ENCODE results near the gene SLC38A3. TPM values are rescaled to one million over a fixed set of nuclear protein-coding genes. Genes with fewer than 3 reads are reported as not detected.
A peak's percentile ranks its signal among the peaks of the same experiment; 100 is the strongest.

Gene SLC38A3
- total and polyA plus RNA-seq, 12 donors, result 0.05 to 48.8 (median 0.28) TPM; not detected in 2

GRCh38 chr3:50246517-50246954 lies 41.5 kb downstream of the SLC38A3 start:
- no peaks in the 10 kb centered on the region for H3K27me3 ChIP-seq
- H3K36me3 ChIP-seq (replicated peaks in 1 of 2), result peaks cover 0 to 6% of the 10 kb centered on the region in 2 donors
- no peaks in the 10 kb centered on the region for H3K9me3 ChIP-seq (replicated peaks in 1 of 3)
- intact Hi-C loops (cut with DNase I), result loop anchor here (1.0 to 2.0 kb wide), 2 partner anchors 19 to 20 kb away; no protein-coding TSS in a partner anchor
- peaks cover 40 to 98% of the 10 kb centered on the region in 2 donors for H3K4me1 ChIP-seq (replicated peaks in 1 of 2)
- 24 to 29% (median 26%) methylated on average over 3 to 10 of the region's 10 CpGs for WGBS, 4 donors
- peak overlapping the region in 4 of 5 donors; percentile 54 to 86 (median 72) for H3K27ac ChIP-seq
- peak in 3 of 7 donors; percentile 51 to 77 (median 53) for DNase-seq
- H3K4me3 ChIP-seq, result peak overlapping the region in 1 of 4 donors; percentile 50
- TF ChIP-seq POLR2A (IDR thresholded peaks at IDR 0.05), result no peak
- TF ChIP-seq, protein P1, sequence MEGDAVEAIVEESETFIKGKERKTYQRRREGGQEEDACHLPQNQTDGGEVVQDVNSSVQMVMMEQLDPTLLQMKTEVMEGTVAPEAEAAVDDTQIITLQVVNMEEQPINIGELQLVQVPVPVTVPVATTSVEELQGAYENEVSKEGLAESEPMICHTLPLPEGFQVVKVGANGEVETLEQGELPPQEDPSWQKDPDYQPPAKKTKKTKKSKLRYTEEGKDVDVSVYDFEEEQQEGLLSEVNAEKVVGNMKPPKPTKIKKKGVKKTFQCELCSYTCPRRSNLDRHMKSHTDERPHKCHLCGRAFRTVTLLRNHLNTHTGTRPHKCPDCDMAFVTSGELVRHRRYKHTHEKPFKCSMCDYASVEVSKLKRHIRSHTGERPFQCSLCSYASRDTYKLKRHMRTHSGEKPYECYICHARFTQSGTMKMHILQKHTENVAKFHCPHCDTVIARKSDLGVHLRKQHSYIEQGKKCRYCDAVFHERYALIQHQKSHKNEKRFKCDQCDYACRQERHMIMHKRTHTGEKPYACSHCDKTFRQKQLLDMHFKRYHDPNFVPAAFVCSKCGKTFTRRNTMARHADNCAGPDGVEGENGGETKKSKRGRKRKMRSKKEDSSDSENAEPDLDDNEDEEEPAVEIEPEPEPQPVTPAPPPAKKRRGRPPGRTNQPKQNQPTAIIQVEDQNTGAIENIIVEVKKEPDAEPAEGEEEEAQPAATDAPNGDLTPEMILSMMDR (IDR thresholded peaks at IDR 0.05), result peak in 4 of 6 experiments; percentile 5 to 47 (median 11)

DNA sequence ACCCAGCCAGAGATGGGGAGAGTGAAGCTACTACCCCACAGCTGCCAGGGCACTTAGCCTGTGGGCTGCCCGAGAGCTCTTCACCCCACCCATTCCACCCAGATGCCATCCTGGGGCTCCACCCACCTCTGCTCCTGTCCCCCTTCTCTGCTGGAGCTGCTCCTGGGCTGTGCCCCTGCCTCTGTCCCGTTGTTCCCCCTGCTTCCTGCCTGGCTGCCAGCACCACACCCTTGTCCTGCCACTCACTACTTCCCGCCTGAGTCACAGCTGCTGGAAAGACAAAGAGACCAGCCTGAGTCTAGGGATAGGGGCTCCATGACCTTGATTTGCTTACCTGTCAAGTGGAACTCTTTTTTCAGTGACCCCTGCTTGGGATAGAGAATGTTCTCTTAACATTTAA lies 43.3 kb downstream of the SLC38A3 start:
- H3K9me3 ChIP-seq (replicated peaks in 1 of 3), result no peaks in the 10 kb centered on the region
- no peaks in the 10 kb centered on the region for H3K27me3 ChIP-seq
- H3K4me1 ChIP-seq (replicated peaks in 1 of 2), result peaks cover 40 to 83% of the 10 kb centered on the region in 2 donors
- no peak overlapping the region for H3K4me3 ChIP-seq
- peak in 2 of 7 donors; percentile 68 to 72 for DNase-seq
- H3K36me3 ChIP-seq (replicated peaks in 1 of 2), result peaks cover 0 to 25% of the 10 kb centered on the region in 2 donors
- H3K27ac ChIP-seq, result peak overlapping the region in 2 of 5 donors; percentile 84 to 86
- 17 to 26% (median 24%) methylated on average over 3 of the region's 3 CpGs for WGBS, 4 donors
- TF ChIP-seq, protein P1 (IDR thresholded peaks at IDR 0.05), result no peak
- TF ChIP-seq POLR2A (IDR thresholded peaks at IDR 0.05), result no peak
- intact Hi-C loops (cut with DNase I), result no loop called here

DNA sequence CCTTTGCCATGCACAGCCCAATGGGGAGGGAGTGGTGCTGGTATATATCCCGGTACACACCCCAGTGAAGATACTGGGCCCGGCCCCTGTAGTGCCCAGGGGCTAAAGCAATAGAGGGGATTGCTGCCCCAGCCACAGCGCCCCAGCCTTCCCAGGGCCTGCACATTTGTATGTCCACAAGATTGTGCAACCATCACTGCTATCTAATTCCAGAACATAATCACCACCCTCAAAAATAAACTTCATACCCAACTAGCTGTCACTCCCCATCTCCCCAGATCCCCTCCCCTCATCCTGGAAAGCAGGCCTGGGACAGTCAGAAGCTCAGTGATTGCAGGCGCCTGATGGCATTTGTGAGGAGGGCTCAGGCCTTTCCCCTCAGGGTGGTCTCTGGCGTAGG lies 44.4 kb downstream of the SLC38A3 start:
- H3K27ac ChIP-seq, result peak overlapping the region in 1 of 5 donors; percentile 84
- peaks cover 0 to 32% of the 10 kb centered on the region in 2 donors for H3K36me3 ChIP-seq (replicated peaks in 1 of 2)

DNA sequence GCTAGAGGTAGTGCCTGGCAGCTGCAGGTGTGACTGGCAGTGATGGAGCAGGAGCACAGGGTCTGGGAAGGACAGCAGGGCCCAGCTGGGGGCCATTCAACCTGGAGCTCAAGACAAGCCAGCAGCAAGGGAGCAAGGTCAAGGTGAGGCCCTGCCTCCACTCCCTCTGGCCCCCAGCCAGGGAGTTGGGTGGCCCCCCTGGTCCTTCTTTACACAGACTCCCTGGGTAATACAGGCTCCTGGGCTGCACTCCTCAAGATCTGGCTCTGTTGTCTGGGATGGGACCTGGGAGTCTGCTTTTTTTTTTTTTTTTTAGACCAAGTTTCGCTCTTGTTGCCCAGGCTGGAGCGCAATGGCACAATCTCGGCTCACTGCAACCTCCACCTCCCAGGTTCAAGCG lies 45.4 kb downstream of the SLC38A3 start:
- H3K27me3 ChIP-seq, result no peaks in the 10 kb centered on the region
- WGBS, 4 donors, result 79 to 100% (median 89%) methylated on average over 1 to 4 of the region's 4 CpGs
- H3K27ac ChIP-seq, result peak overlapping the region in 1 of 5 donors; percentile 84
- H3K4me3 ChIP-seq, result no peak overlapping the region
- TF ChIP-seq, protein P1 (IDR thresholded peaks at IDR 0.05), result no peak
- no peak for TF ChIP-seq POLR2A (IDR thresholded peaks at IDR 0.05)
- intact Hi-C loops (cut with DNase I), result no loop called here
- no peaks in the 10 kb centered on the region for H3K9me3 ChIP-seq (replicated peaks in 1 of 3)
- H3K36me3 ChIP-seq (replicated peaks in 1 of 2), result peaks cover 0 to 41% of the 10 kb centered on the region in 2 donors
- peak in 1 of 7 donors; percentile 65 for DNase-seq
- peaks cover 31 to 72% of the 10 kb centered on the region in 2 donors for H3K4me1 ChIP-seq (replicated peaks in 1 of 2)

More for the DNA sequence above, 44.4 kb downstream of the SLC38A3 start:
- H3K27me3 ChIP-seq, result no peaks in the 10 kb centered on the region
- no peak for DNase-seq
- intact Hi-C loops (cut with DNase I), result no loop called here
- no peaks in the 10 kb centered on the region for H3K9me3 ChIP-seq (replicated peaks in 1 of 3)
- no peak overlapping the region for H3K4me3 ChIP-seq
- 88 to 100% (median 92%) methylated on average over 1 to 5 of the region's 5 CpGs; no CpG with 5 or more reads in 1 of the 4 donors for WGBS, 4 donors
- peaks cover 36 to 74% of the 10 kb centered on the region in 2 donors for H3K4me1 ChIP-seq (replicated peaks in 1 of 2)
- TF ChIP-seq, protein P1 (IDR thresholded peaks at IDR 0.05), result no peak
- TF ChIP-seq POLR2A (IDR thresholded peaks at IDR 0.05), result no peak
